ENCODE data around the gene ADAMTS2.

The ADAMTS2 gene

GRCh38 chr5:179122411-179123108 lies 222.7 kb downstream of the ADAMTS2 start:
- no peak overlapping the region for H2AFZ ChIP-seq (ENCODE audit: low read length)
- H4K8ac ChIP-seq (ENCODE audit: low read depth, low read length): no peak overlapping the region
- H4K91ac ChIP-seq (ENCODE audit: low read depth, low read length, poor library complexity): no peak overlapping the region
- H3K14ac ChIP-seq (ENCODE audit: low read length): no peak overlapping the region
- H2BK120ac ChIP-seq (ENCODE audit: low read depth, low read length): no peak overlapping the region
- DNase-seq (ENCODE audit: low spot score): no peak
- no peak overlapping the region for H2AK5ac ChIP-seq (ENCODE audit: low read depth, low read length)
- peaks cover 3 to 44% of the 10 kb centered on the region in 2 donors for H3K9me3 ChIP-seq (replicated peaks in 1 of 2; ENCODE audit: control insufficient read depth in 2 of 2, insufficient read depth in 1 of 2, low read depth in 1 of 2, low read length in 2 of 2)
- peak overlapping the region in 1 of 2 donors; percentile 3 for H3K4me3 ChIP-seq (ENCODE audit: low read length in 2 of 2)
- H2BK12ac ChIP-seq (ENCODE audit: low read length): no peak overlapping the region
- no peaks in the 10 kb centered on the region for H3K27me3 ChIP-seq (ENCODE audit: control insufficient read depth in 3 of 3, insufficient read depth in 3 of 3, low read depth in 1 of 3, low read length in 3 of 3)
- no peak overlapping the region for H2BK15ac ChIP-seq (ENCODE audit: low read length)
- no peak overlapping the region for H3K27ac ChIP-seq (replicated peaks; ENCODE audit: low read length)
- H3K36me3 ChIP-seq (replicated peaks in 1 of 2; ENCODE audit: control insufficient read depth in 2 of 2, insufficient read depth in 2 of 2, low read length in 2 of 2): no peaks in the 10 kb centered on the region
- peak overlapping the region; percentile 28 for H3K18ac ChIP-seq (ENCODE audit: low read length)
- H2BK5ac ChIP-seq (ENCODE audit: low read length): no peak overlapping the region
- H3K4me2 ChIP-seq (ENCODE audit: insufficient read depth, low read length, poor library complexity, severe bottlenecking): no peak overlapping the region
- H3K23ac ChIP-seq (ENCODE audit: low read depth, low read length, poor library complexity): peak overlapping the region; percentile 11
- no peaks in the 10 kb centered on the region for H3K4me1 ChIP-seq (ENCODE audit: control insufficient read depth in 2 of 2, insufficient read depth in 1 of 2, low read depth in 1 of 2, low read length in 2 of 2)
- H3K4ac ChIP-seq (ENCODE audit: low read length): no peak overlapping the region
- no CpG with 5 or more reads among the region's 19 CpGs for WGBS, 2 donors (ENCODE audit: extremely low coverage in 2 of 2, insufficient read length in 2 of 2, insufficient replicate concordance in 1 of 2)
- no peak overlapping the region for H3K9ac ChIP-seq (ENCODE audit: low read depth, low read length, poor library complexity)
- no peaks in the 10 kb centered on the region for H3K79me1 ChIP-seq (ENCODE audit: low read depth, low read length)

GRCh38 chr5:179121667-179122111 lies 223.6 kb downstream of the ADAMTS2 start:
- no peak overlapping the region for H3K4me2 ChIP-seq (ENCODE audit: insufficient read depth, low read length, poor library complexity, severe bottlenecking)
- no peak for DNase-seq (ENCODE audit: low spot score)
- H3K18ac ChIP-seq (ENCODE audit: low read length): no peak overlapping the region
- no peaks in the 10 kb centered on the region for H3K27me3 ChIP-seq (ENCODE audit: control insufficient read depth in 3 of 3, insufficient read depth in 3 of 3, low read depth in 1 of 3, low read length in 3 of 3)
- H3K4me3 ChIP-seq (ENCODE audit: low read length in 2 of 2): no peak overlapping the region
- no peak overlapping the region for H3K14ac ChIP-seq (ENCODE audit: low read length)
- no peaks in the 10 kb centered on the region for H3K4me1 ChIP-seq (ENCODE audit: control insufficient read depth in 2 of 2, insufficient read depth in 1 of 2, low read depth in 1 of 2, low read length in 2 of 2)
- no peak overlapping the region for H4K91ac ChIP-seq (ENCODE audit: low read depth, low read length, poor library complexity)
- H2BK15ac ChIP-seq (ENCODE audit: low read length): no peak overlapping the region
- H3K9ac ChIP-seq (ENCODE audit: low read depth, low read length, poor library complexity): no peak overlapping the region
- H2AK5ac ChIP-seq (ENCODE audit: low read depth, low read length): no peak overlapping the region
- H2BK5ac ChIP-seq (ENCODE audit: low read length): no peak overlapping the region
- H3K9me3 ChIP-seq (replicated peaks in 1 of 2; ENCODE audit: control insufficient read depth in 2 of 2, insufficient read depth in 1 of 2, low read depth in 1 of 2, low read length in 2 of 2): peaks cover 3 to 49% of the 10 kb centered on the region in 2 donors
- H3K23ac ChIP-seq (ENCODE audit: low read depth, low read length, poor library complexity): no peak overlapping the region
- no peak overlapping the region for H3K4ac ChIP-seq (ENCODE audit: low read length)
- H3K27ac ChIP-seq (replicated peaks; ENCODE audit: low read length): no peak overlapping the region
- peak overlapping the region; percentile 65 for H4K8ac ChIP-seq (ENCODE audit: low read depth, low read length)
- WGBS, 2 donors (ENCODE audit: extremely low coverage in 2 of 2, insufficient read length in 2 of 2, insufficient replicate concordance in 1 of 2): no CpG with 5 or more reads among the region's 25 CpGs
- H3K79me1 ChIP-seq (ENCODE audit: low read depth, low read length): no peaks in the 10 kb centered on the region
- no peak overlapping the region for H2BK12ac ChIP-seq (ENCODE audit: low read length)
- no peaks in the 10 kb centered on the region for H3K36me3 ChIP-seq (replicated peaks in 1 of 2; ENCODE audit: control insufficient read depth in 2 of 2, insufficient read depth in 2 of 2, low read length in 2 of 2)
- no peak overlapping the region for H2AFZ ChIP-seq (ENCODE audit: low read length)
- H2BK120ac ChIP-seq (ENCODE audit: low read depth, low read length): no peak overlapping the region

GRCh38 chr5:179120951-179121666 lies 224.2 kb downstream of the ADAMTS2 start:
- no peak overlapping the region for H2BK12ac ChIP-seq (ENCODE audit: low read length)
- no peaks in the 10 kb centered on the region for H3K79me1 ChIP-seq (ENCODE audit: low read depth, low read length)
- H3K14ac ChIP-seq (ENCODE audit: low read length): peak overlapping the region; percentile 21
- no peak overlapping the region for H3K4ac ChIP-seq (ENCODE audit: low read length)
- no peak overlapping the region for H3K23ac ChIP-seq (ENCODE audit: low read depth, low read length, poor library complexity)
- H3K18ac ChIP-seq (ENCODE audit: low read length): no peak overlapping the region
- DNase-seq (ENCODE audit: low spot score): no peak
- H4K91ac ChIP-seq (ENCODE audit: low read depth, low read length, poor library complexity): no peak overlapping the region
- H4K8ac ChIP-seq (ENCODE audit: low read depth, low read length): peak overlapping the region; percentile 65
- no peak overlapping the region for H3K27ac ChIP-seq (replicated peaks; ENCODE audit: low read length)
- H3K27me3 ChIP-seq (ENCODE audit: control insufficient read depth in 3 of 3, insufficient read depth in 3 of 3, low read depth in 1 of 3, low read length in 3 of 3): no peaks in the 10 kb centered on the region
- no peaks in the 10 kb centered on the region for H3K4me1 ChIP-seq (ENCODE audit: control insufficient read depth in 2 of 2, insufficient read depth in 1 of 2, low read depth in 1 of 2, low read length in 2 of 2)
- WGBS, 2 donors (ENCODE audit: extremely low coverage in 2 of 2, insufficient read length in 2 of 2, insufficient replicate concordance in 1 of 2): no CpG with 5 or more reads among the region's 75 CpGs
- H2BK15ac ChIP-seq (ENCODE audit: low read length): no peak overlapping the region
- no peak overlapping the region for H2AFZ ChIP-seq (ENCODE audit: low read length)
- no peak overlapping the region for H3K4me2 ChIP-seq (ENCODE audit: insufficient read depth, low read length, poor library complexity, severe bottlenecking)
- H2BK120ac ChIP-seq (ENCODE audit: low read depth, low read length): no peak overlapping the region
- no peak overlapping the region for H2AK5ac ChIP-seq (ENCODE audit: low read depth, low read length)
- H2BK5ac ChIP-seq (ENCODE audit: low read length): no peak overlapping the region
- H3K4me3 ChIP-seq (ENCODE audit: low read length in 2 of 2): no peak overlapping the region
- H3K36me3 ChIP-seq (replicated peaks in 1 of 2; ENCODE audit: control insufficient read depth in 2 of 2, insufficient read depth in 2 of 2, low read length in 2 of 2): no peaks in the 10 kb centered on the region
- H3K9ac ChIP-seq (ENCODE audit: low read depth, low read length, poor library complexity): peak overlapping the region; percentile 21
- H3K9me3 ChIP-seq (replicated peaks in 1 of 2; ENCODE audit: control insufficient read depth in 2 of 2, insufficient read depth in 1 of 2, low read depth in 1 of 2, low read length in 2 of 2): peaks cover 3 to 50% of the 10 kb centered on the region in 2 donors

GRCh38 chr5:179120421-179120861 lies 224.8 kb downstream of the ADAMTS2 start:
- Histone ChIP-seq H3K4me1 (ENCODE audit: control insufficient read depth in 2 of 2, insufficient read depth in 1 of 2, low read depth in 1 of 2, low read length in 2 of 2) (no peaks in the 10 kb centered on the region), H3K79me1 (ENCODE audit: low read depth, low read length) (no peaks in the 10 kb centered on the region), H2BK12ac (ENCODE audit: low read length) (no peak overlapping the region), H4K91ac (ENCODE audit: low read depth, low read length, poor library complexity) (no peak overlapping the region), H2BK120ac (ENCODE audit: low read depth, low read length) (no peak overlapping the region), H3K27me3 (ENCODE audit: control insufficient read depth in 3 of 3, insufficient read depth in 3 of 3, low read depth in 1 of 3, low read length in 3 of 3) (no peaks in the 10 kb centered on the region), H3K4me2 (ENCODE audit: insufficient read depth, low read length, poor library complexity, severe bottlenecking) (no peak overlapping the region), H3K14ac (ENCODE audit: low read length) (no peak overlapping the region), H2BK5ac (ENCODE audit: low read length) (no peak overlapping the region), H2AK5ac (ENCODE audit: low read depth, low read length) (no peak overlapping the region), H3K23ac (ENCODE audit: low read depth, low read length, poor library complexity) (peak overlapping the region; percentile 65), H4K8ac (ENCODE audit: low read depth, low read length) (no peak overlapping the region), H2AFZ (ENCODE audit: low read length) (no peak overlapping the region), H3K4ac (ENCODE audit: low read length) (no peak overlapping the region), H3K27ac (replicated peaks; ENCODE audit: low read length) (no peak overlapping the region), H3K9me3 (replicated peaks in 1 of 2; ENCODE audit: control insufficient read depth in 2 of 2, insufficient read depth in 1 of 2, low read depth in 1 of 2, low read length in 2 of 2) (peaks cover 3 to 51% of the 10 kb centered on the region in 2 donors), H3K4me3 (ENCODE audit: low read length in 2 of 2) (no peak overlapping the region), H3K9ac (ENCODE audit: low read depth, low read length, poor library complexity) (no peak overlapping the region), H3K36me3 (replicated peaks in 1 of 2; ENCODE audit: control insufficient read depth in 2 of 2, insufficient read depth in 2 of 2, low read length in 2 of 2) (no peaks in the 10 kb centered on the region), H2BK15ac (ENCODE audit: low read length) (no peak overlapping the region), H3K18ac (ENCODE audit: low read length) (no peak overlapping the region)
- no CpG with 5 or more reads among the region's 35 CpGs for WGBS, 2 donors (ENCODE audit: extremely low coverage in 2 of 2, insufficient read length in 2 of 2, insufficient replicate concordance in 1 of 2)
- DNase-seq (ENCODE audit: low spot score): no peak
